Measurements from ENCODE around the gene CRYBG3. TPM values are rescaled to one million over a fixed set of nuclear protein-coding genes. Genes with fewer than 3 reads are reported as not detected.

The CRYBG3 gene
- total and polyA plus RNA-seq, 3 donors from 2014 or later = 39.7 to 49.8 (median 47.6) TPM

DNA sequence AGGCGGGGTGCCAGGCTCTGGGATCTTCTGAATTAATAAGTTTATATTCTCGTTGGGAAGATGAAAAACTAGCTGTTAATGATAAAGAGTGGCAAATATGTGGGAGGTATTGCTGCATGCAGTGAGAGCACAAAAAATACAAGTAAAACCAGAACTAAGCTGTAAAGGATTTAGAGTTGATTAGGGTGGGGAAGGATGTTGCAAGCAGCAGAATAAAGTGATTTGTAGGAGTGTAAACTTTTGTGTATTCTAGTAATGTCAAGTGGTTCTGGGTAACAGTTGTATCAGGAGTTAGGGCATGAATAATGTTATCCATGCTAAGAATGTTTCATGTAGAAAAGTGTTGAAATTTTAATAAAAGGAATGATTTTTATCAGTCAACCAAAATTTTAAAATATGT lies 18.1 kb downstream of the CRYBG3 start:
- DNase-seq = no peak
- H3K27me3 ChIP-seq = no peaks in the 10 kb centered on the region
- TF ChIP-seq POLR2A (IDR thresholded peaks at IDR 0.05) = no peak
- TF ChIP-seq, protein P1, sequence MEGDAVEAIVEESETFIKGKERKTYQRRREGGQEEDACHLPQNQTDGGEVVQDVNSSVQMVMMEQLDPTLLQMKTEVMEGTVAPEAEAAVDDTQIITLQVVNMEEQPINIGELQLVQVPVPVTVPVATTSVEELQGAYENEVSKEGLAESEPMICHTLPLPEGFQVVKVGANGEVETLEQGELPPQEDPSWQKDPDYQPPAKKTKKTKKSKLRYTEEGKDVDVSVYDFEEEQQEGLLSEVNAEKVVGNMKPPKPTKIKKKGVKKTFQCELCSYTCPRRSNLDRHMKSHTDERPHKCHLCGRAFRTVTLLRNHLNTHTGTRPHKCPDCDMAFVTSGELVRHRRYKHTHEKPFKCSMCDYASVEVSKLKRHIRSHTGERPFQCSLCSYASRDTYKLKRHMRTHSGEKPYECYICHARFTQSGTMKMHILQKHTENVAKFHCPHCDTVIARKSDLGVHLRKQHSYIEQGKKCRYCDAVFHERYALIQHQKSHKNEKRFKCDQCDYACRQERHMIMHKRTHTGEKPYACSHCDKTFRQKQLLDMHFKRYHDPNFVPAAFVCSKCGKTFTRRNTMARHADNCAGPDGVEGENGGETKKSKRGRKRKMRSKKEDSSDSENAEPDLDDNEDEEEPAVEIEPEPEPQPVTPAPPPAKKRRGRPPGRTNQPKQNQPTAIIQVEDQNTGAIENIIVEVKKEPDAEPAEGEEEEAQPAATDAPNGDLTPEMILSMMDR (IDR thresholded peaks at IDR 0.05) = no peak
- WGBS, 2 donors = 77 to 81% methylated on average over 2 of the region's 2 CpGs
- no peak overlapping the region for H3K4me3 ChIP-seq
- H3K4me1 ChIP-seq = no peaks in the 10 kb centered on the region
- H3K36me3 ChIP-seq (ENCODE audit: low read depth, missing control alignments) = no peaks in the 10 kb centered on the region
- intact Hi-C loops (cut with DNase I; ENCODE audit: low total_unique reads) = no loop called here
- H3K9me3 ChIP-seq = no peaks in the 10 kb centered on the region
- H3K27ac ChIP-seq = no peak overlapping the region

DNA sequence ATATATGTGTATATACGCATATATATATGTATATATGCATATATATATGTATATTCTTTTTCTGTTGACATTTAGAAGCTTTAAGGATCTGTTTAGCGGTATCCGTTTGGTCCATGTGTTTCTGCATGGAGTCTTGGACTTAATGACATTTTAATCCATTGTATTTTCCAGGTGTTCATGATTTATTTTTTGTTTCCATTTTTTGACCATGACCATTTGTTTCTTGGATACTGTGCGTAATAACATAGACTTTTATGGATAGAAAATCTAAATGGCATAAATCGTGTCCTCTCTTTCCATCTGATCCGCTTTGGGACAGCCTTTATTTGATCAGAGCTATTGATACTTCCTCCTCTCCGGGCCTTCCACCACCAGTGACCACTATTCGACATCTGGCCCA lies 19.5 kb downstream of the CRYBG3 start:
- no peaks in the 10 kb centered on the region for H3K4me1 ChIP-seq
- no peaks in the 10 kb centered on the region for H3K9me3 ChIP-seq
- intact Hi-C loops (cut with DNase I; ENCODE audit: low total_unique reads) = no loop called here
- no peaks in the 10 kb centered on the region for H3K36me3 ChIP-seq (ENCODE audit: low read depth, missing control alignments)
- TF ChIP-seq, protein P1 (IDR thresholded peaks at IDR 0.05) = no peak
- TF ChIP-seq POLR2A (IDR thresholded peaks at IDR 0.05) = no peak
- WGBS, 2 donors = 92 to 98% methylated on average over 8 of the region's 8 CpGs
- no peak for DNase-seq
- no peak overlapping the region for H3K4me3 ChIP-seq
- no peak overlapping the region for H3K27ac ChIP-seq
- H3K27me3 ChIP-seq = no peaks in the 10 kb centered on the region

DNA sequence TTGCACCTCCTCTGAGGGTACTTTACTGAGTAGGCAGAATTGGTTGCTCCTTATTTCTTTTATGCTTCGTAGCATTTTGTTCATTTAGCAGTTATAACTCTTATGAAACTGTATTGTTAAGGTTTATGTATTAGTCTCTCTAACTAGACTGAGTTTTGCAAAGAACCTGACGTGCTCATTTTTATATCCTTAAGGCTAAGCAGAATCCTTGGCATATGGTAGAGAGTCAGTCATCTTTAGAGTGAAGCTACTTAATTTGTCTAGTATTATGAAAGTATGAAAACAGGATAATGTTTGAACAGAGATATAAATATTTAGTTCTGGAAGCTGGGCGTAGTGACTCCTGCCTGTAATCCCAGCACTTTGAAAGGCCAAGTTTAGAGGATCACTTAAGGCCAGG lies 20.1 kb downstream of the CRYBG3 start:
- TF ChIP-seq, protein P1 (IDR thresholded peaks at IDR 0.05) = no peak
- TF ChIP-seq POLR2A (IDR thresholded peaks at IDR 0.05) = no peak
- intact Hi-C loops (cut with DNase I; ENCODE audit: low total_unique reads) = no loop called here
- no peaks in the 10 kb centered on the region for H3K36me3 ChIP-seq (ENCODE audit: low read depth, missing control alignments)
- no peaks in the 10 kb centered on the region for H3K27me3 ChIP-seq
- no peaks in the 10 kb centered on the region for H3K9me3 ChIP-seq
- WGBS, 2 donors = 93 to 96% methylated on average over 3 of the region's 3 CpGs
- no peaks in the 10 kb centered on the region for H3K4me1 ChIP-seq
- no peak overlapping the region for H3K27ac ChIP-seq
- no peak for DNase-seq
- H3K4me3 ChIP-seq = no peak overlapping the region

GRCh38 chr3:97848779-97849178 lies 27.0 kb downstream of the CRYBG3 start:
- Histone ChIP-seq H3K27me3 (no peaks in the 10 kb centered on the region), H3K9me3 (no peaks in the 10 kb centered on the region), H3K4me1 (no peaks in the 10 kb centered on the region), H3K4me3 (no peak overlapping the region), H3K27ac (no peak overlapping the region), H3K36me3 (ENCODE audit: low read depth, missing control alignments) (no peaks in the 10 kb centered on the region)
- no peak for DNase-seq
- 92 to 98% methylated on average over 3 of the region's 3 CpGs for WGBS, 2 donors
- TF ChIP-seq POLR2A (IDR thresholded peaks at IDR 0.05) = no peak
- TF ChIP-seq, protein P1 (IDR thresholded peaks at IDR 0.05) = no peak
- intact Hi-C loops (cut with DNase I; ENCODE audit: low total_unique reads) = no loop called here

DNA sequence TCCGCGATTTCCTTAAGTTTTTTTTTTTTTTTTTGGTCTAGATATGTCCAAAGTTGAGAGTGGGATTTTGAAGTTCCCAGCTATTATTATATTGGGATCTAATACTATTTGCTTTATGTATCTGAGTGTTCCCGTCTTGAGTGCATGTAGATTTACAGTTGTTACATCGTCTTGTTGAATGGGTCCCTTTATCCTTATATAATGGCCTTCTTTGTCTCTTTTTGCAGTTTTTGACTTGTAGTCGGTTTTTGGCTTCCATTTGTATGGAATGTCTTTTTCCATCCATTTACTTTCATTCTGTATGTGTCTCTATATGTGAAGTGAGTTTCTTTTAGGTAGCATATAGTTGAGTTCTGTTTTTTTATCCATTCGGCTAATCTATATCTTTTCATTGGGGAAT lies 35.6 kb downstream of the CRYBG3 start:
- intact Hi-C loops (cut with DNase I; ENCODE audit: low total_unique reads) = no loop called here

More for the DNA sequence above, 35.6 kb downstream of the CRYBG3 start:
- WGBS, 2 donors = 88 to 94% methylated on average over 6 of the region's 6 CpGs
- Histone ChIP-seq H3K36me3 (ENCODE audit: low read depth, missing control alignments) (no peaks in the 10 kb centered on the region), H3K27ac (no peak overlapping the region), H3K27me3 (no peaks in the 10 kb centered on the region), H3K4me1 (no peaks in the 10 kb centered on the region), H3K9me3 (no peaks in the 10 kb centered on the region), H3K4me3 (no peak overlapping the region)
- no peak for DNase-seq
- TF ChIP-seq, protein P1 (IDR thresholded peaks at IDR 0.05) = no peak
- no peak for TF ChIP-seq POLR2A (IDR thresholded peaks at IDR 0.05)
